NCI-H345 (cell line): ENCODE results near the gene SNAP47.

Experiments
- DNase-seq: peaks from one replicate; lab custom pipeline; 2025; lab: John Stamatoyannopoulos, UW

The SNAP47 gene

DNA sequence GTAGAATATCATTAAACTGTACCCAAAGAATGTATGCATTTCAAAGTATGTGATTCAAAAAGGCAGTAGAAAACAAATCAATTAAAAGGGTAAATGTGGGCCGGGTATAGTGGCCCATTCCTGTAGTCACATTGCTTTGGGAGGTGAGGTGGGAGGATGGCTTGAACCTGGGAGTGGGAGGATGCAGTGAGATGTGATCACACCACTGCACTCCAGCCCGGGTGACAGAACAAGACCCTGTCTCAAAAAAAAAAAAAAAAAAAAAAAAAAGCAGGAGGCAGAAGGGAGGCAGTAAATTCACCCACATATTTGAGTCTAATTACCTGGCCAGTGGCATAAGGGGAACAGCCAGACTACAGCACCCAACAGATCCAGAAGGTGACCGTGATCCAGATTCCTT, 62.4 kb downstream of the SNAP47 start:
- no peak for DNase-seq

DNA sequence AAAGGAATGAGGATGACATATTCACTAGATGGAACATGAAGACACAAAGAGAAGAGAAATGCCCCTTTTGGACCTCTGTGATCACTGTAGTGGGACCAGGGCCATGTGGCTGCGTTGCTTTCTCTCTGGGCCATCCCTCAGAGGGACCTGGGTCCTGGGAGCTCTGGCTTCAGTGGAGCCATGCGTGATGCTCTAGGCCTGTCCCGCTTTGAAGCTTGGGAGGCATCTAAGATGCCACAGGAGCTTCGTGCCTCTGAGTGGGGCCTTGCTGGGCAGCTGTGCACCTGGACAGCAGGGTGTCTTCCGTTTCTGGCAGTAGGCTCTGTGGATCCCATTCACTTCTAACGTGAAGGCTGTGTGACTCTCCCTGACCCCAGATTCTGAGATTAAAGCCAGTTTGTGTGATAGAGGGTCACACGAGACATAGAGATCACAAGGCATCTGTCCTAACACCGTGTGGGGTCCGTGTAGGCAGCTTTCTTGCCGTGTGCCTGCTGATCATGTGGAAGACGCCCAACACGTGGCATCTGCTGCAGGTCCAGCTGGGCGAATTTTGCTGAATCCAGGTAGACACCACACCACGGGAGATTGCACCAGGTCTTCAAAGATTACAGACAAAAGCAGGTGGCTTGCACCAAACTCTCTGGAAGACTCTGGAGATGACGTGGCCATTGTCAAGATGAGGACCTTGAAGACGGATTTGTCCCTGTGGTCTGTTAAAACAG, 63.0 kb downstream of the SNAP47 start:
- no peak for DNase-seq

DNA sequence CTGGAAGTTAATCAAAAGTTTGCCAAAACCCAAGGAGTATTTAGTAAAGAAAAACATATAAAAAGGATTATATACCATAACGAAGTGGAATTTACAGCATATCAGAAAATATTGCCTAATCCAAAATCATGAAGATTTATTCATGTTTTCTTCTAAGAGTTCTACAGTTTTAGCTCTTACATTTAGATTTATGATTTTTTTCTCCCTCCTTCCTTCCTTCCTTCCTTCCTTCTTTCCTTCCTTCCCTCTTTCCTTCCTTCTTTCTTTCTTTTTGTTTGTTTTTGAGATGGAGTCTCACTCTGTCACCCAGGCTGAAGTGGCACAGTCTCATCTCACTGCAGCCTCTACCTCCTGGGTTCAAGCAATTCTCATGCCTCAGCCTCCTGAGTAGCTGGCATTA, 64.5 kb downstream of the SNAP47 start:
- DNase-seq = no peak

DNA sequence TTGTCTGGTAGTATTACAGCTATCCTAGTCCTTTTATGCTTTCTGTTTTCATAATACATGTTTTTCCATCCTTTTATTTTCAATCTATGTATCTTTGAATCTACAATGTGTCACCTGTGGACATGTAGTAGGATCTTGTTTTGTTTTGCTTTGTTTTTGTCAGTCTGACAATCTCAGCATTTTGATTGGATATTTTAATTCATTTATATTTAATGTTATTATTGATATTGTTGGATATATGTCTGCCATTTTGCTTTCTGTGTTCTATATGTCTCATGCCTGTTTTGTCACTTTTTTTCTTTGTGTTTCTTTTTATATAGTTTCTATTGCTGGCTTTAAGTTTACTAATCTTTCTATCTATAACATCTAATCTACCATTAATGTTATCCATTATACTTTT, 68.7 kb downstream of the SNAP47 start:
- no peak for DNase-seq

DNA sequence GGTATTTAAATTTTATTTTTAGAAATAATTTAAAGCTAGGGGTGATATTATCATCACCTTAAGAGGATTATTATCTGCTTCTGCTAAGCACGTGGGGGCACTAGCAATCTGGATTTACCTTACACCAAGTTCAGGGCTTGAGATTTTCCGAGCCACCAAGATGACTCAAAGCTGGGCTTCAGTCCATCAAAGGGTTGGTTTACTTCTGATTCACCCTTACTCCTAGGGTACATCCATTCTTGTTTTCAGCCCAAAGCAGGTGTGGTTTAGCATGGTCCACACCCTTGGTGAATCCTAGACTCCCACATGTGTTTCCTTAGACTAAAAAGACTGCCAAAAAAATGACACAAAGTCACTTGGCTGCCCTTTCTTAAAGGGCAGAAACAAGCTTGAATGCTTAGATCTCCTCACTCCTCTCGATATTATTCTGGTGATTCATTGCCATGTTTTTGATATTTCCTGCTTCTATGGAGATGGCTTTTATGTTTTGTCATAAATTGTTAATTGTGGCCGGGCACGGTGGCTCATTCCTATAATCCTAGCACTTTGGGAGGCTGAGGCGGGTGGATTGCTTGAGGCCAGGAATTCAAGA, 70.5 kb downstream of the SNAP47 start:
- DNase-seq = no peak

DNA sequence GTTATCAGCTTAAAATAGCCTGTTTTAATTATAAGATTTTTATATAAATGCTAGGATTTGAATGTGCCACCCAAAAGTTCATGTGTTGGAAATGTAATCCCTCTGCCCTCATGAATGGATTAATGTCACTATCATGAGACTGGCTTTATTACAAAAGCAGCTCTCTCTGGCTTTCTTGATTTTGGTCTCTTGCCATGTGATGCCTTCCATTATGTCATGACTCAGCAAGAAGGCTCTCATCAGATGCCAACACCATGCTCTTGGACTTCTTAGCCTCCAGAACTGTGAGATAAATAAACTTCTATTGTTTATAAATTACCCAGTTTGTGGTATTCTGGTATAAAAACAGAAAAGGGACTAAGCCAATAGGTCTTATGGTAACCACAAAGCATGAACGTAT, 73.3 kb downstream of the SNAP47 start:
- no peak for DNase-seq

DNA sequence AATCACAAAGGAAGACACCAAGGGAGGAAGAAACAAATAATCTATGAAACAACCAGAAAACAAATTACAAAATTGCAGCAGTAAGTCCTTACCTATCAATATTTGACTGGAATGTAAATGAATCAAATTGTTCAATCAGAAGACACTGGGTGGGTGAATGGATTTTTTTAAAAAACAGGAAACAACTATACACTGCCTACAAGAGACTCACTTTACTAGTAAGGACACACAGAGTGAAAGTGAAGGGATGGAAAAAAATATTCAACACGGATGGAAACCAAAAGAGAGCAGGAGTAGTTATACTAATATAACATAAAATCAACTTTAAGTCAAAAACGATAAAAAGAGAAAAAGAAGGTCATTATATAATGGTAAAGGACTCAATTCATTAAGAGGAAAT, 73.8 kb downstream of the SNAP47 start:
- no peak for DNase-seq

DNA sequence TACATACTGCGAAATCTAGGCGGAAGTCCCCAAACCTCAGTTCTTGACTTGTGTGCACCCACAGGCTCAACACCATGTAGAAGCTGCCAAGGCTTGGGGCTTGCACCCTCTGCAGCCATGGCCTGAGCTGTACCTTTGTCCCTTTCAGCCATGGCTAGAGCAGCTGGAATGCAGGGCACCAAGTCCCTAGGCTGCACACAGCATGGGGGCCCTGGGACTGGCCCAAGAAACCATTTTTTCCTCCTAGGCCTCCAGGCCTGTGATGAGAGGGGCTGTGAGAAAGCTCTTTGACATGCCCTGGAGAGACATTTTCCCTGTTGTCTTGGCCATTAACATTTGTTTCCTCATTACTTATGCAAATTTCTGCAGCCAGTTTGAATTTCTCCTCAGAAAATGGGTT, 78.7 kb downstream of the SNAP47 start:
- DNase-seq = no peak

DNA sequence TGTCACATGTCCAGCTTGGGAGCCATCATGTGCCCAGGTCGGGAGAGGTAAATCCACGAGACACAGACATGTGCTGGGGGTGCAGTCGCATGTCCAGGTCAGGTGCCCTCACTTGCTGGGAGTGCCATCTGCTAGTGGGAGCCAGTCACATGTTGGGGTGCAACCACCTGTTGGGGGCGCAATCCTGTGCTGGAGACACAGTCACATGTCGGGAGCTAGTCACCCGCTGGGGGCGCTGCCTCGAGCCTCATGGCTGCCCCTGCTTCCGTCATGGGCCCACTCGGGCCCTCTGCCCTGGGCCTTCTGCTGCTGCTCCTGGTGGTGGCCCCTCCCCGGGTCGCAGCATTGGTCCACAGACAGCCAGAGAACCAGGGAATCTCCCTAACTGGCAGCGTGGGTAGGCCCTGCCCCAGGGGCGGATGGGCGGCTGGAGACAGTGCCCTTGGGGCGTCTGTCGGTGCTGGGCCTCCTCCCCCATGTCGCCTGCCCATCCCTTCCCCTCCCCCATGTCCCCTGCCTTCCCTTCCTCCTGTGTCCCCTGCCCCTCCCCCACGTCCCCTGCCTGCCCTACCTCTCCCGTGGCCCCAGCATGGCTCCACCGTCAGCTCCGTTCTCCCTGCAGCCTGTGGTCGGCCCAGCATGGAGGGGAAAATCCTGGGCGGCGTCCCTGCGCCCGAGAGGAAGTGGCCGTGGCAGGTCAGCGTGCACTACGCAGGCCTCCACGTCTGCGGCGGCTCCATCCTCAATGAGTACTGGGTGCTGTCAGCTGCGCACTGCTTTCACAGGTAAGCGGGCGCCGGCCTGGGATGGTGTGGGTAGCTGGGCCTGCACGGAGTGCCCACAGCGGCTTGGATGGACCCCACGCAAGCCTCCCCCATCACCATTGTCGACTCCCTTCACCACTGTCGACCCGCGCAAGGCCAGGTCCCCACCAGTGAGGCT, 80.5 kb downstream of the SNAP47 start, which contains the start of gene PRSS38:
Gene PRSS38 (plus strand): TSS at position 208 of the 942 bp plus-strand sequence. CDS start 42 bp downstream, at position 250.
- no peak for DNase-seq

DNA sequence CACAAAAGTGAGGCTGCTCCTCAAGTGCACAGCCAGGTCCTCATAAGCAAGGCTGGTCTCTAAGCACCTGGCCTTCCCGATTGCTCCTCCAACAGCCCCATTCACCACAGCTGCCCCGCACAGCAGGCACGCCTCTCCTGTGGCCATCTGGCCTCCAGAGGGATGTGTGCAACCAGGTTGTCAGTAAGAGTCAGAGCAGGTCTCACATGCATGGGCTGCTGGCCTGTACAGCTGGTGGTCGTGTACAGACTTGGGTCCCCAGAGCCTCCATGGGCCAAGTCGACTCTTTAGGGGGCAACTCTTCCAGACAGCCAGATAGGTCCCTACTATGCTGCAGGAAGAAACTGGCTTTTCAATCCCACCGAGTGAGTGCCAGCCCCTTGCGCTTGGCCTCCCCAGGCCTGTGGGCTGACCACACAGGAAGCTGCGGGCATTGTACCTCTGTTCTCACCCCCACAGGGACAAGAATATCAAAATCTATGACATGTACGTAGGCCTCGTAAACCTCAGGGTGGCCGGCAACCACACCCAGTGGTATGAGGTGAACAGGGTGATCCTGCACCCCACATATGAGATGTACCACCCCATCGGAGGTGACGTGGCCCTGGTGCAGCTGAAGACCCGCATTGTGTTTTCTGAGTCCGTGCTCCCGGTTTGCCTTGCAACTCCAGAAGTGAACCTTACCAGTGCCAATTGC, 81.7 kb downstream of the SNAP47 start:
- no peak for DNase-seq

DNA sequence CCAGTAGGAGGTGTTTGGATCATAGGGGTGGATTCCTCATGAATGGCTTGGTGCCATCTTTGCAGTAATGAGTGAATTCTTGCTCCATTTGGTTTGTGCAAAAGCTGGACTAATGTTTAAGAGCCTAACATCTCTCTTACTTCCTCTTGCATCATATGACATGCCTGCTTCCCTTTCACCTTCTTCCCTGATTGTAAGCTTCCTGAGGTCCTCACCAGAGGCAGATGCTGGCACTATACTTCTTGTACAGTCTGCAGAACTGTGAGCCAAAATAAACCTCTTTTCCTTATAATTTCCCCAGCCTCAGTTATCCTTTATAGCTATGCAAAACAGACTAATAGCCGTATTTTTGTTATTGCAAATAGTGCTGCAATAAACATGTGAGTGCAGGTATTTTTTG, 88.3 kb downstream of the SNAP47 start:
- DNase-seq = no peak

DNA sequence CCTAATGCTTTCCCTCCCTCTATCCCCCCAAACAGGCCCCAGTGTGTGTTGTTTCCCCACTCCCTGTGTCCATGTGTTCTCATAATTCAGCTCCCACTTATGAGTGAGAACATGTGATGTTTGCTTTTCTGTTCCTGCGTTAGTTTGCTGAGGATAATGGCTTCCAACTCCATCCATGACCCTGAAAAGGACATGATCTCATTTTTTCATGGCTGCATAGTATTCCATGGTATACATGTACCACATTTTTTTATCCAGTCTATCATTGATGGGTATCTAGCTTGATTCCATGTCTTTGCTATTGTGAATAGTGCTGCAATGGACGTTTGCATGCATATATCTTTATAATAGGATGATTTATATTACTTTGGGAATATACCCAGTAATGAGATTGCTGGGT, 89.0 kb downstream of the SNAP47 start:
- DNase-seq = no peak

DNA sequence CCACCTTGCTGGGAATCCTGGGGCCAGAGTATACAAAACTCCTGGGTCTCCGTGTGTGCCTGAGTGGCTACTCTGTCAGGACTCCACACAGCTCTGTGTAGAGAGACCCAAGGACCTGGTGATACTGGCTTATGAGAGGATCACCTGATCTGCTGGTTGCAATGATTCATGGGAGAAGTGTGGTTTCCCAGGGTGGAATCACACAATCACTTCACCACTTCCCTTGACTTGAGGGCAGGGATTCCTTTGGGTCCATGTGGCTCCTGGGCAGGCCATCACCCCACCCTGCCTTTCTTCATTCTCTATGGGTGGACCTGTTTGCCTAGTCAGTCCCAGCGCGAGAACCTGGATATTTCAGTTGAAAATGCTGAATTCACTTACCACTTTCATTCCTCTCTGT, 93.6 kb downstream of the SNAP47 start:
- no peak for DNase-seq
